Activated T-helper 17 cell treated with anti-CD3 and anti-CD28 coated beads, Interleukin-2, amount 50 U/mL, for 72 hours (primary cell): ENCODE measurements around the gene CGREF1. TPM values are rescaled to one million over a fixed set of nuclear protein-coding genes. Genes with fewer than 3 reads are reported as not detected.
"Not testable (repeated sequence)": the region's sequence is repeated elsewhere in the genome, so short reads cannot be mapped to it uniquely, and the experiment has no call there.

ENCODE experiments used
- ATAC-seq: fragments of 150-1000 bp; cut with Tn5 transposase; replicated peaks from 2 replicates; pipeline ENCODE4 v1.10.0; 2021; ENCODE audit warnings: mild to moderate bottlenecking, moderate library complexity
- H3K27ac Mint-ChIP-seq: one replicate; pipeline ENCODE4 v1.8.0; 2022; ENCODE audit warnings: mixed read lengths
- H3K27me3 Mint-ChIP-seq: one replicate; pipeline ENCODE4 v1.8.0; 2022; ENCODE audit warnings: mixed read lengths
- H3K36me3 Mint-ChIP-seq: one replicate; pipeline ENCODE4 v1.8.0; 2022; ENCODE audit warnings: low read depth, mild to moderate bottlenecking, mixed read lengths
- H3K4me1 Mint-ChIP-seq: one replicate; pipeline ENCODE4 v1.8.0; 2022; ENCODE audit warnings: mixed read lengths
- H3K4me3 Mint-ChIP-seq: one replicate; pipeline ENCODE4 v1.8.0; 2022; ENCODE audit warnings: mild to moderate bottlenecking, mixed read lengths
- H3K9me3 Mint-ChIP-seq: one replicate; pipeline ENCODE4 v1.8.0; 2022; ENCODE audit warnings: mixed read lengths
- total RNA-seq, 2 donors: library from RNA; stranded (reverse); gene quantifications; one replicate each; pipeline ENCODE4 v1.2.3, GENCODE V29; 2022

The CGREF1 gene
- total RNA-seq, 2 donors from 2014 or later: 3.7 to 4.6 TPM

DNA sequence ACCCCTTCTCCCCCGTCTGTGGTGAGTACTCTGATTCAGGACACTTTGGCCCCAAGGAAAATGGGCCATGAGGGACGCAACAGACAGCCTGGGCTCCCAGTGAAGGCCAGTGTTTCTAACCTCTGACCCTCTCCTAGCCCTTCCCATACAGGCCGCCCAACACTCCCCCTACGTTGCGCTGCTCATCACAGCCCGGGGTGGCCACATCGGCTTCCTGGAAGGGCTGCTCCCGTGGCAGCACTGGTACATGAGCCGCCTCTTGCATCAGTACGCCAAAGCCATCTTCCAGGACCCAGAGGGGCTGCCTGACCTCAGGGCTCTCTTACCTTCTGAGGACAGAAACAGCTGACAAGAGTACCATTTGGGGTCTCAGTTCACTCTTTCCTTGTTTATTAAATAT is 11.5 kb upstream of the CGREF1 start:
- Mint-ChIP-seq H3K36me3 (peaks cover 54% of the 10 kb centered on the region), H3K4me1 (peaks cover 10% of the 10 kb centered on the region), H3K4me3 (no peak overlapping the region), H3K27ac (no peak overlapping the region), H3K9me3 (no peaks in the 10 kb centered on the region), H3K27me3 (no peaks in the 10 kb centered on the region)
- no peak for ATAC-seq

DNA sequence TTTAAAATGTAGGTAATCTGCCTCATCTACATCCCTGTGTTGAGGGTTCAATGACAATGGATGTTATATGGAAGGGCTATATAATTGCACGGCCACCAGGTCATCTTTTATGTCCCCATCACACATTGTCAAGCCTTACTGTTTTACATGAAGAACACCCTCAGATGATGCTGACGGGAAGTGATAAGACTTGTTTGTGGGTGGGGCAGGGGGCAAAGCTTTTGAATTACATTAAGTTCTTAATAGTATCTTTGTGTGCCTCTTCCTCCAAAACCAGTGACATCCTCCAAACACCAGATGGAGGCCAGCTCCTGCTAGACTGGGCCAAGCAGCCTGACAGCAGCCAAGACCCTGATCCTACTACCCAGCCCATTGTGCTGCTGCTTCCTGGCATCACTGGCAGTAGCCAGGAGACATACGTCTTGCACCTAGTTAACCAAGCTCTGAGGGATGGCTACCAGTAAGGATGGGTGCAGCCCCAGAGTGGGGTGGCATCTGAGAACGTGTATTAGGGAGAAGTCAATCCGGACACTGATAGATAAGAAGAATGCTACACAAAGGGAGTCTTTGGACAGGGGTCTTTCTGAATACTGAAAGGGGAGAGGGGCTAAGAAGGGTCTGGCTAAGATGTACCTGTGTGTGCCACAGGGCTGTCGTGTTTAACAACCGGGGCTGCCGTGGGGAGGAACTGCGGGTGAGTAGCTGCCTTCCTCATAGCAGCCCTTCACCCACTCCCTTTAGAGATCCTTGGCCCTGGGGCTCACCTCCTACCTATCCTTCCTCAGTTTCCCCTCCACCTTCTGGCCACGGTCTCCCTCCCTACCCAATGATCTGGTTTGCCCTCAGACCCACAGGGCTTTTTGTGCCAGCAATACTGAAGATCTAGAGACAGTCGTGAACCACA is 10.0 kb upstream of the CGREF1 start:
- Mint-ChIP-seq H3K27ac (peak overlapping the region; percentile 50), H3K4me1 (peaks cover 10% of the 10 kb centered on the region), H3K9me3 (no peaks in the 10 kb centered on the region), H3K4me3 (no peak overlapping the region), H3K27me3 (no peaks in the 10 kb centered on the region), H3K36me3 (peaks cover 47% of the 10 kb centered on the region)
- no peak for ATAC-seq

DNA sequence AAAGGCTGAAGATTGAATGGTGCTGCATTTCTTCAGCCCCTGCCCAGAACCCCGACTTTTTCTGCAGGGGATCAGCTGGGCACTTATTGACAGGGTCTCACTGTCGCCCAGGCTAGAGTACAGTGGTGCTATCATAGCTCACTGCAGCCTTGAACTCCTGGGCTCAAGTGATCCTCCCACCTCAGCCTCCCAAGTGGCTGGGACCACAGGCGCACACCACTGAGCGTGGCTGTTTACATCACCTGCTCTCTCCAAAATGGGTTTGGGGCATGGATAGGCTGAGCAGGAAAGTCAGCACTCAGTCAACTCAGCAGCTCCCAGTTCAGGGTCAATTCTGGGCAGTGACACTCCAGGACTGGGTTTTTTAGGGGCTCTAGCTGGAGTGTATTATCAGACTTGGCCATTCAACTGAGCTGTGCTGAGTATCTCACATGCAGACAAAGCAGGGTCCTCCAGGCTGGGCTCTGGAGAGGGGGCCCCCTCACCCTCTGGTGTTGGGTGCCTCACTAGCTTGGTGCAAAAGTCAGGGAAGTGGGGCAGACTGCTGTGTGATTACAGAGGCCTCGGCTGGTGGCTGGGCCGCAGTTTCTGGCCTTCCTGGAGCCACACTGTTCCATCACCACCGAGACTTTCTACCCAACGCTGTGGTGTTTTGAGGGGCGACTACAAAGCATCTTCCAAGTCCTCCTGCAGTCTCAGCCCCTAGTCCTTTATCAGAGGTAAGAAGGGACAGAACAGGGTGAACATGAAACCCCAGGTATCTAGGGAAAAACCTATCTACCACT is 9.1 kb upstream of the CGREF1 start:
- no peaks in the 10 kb centered on the region for H3K27me3 Mint-ChIP-seq
- no peak overlapping the region for H3K4me3 Mint-ChIP-seq
- H3K36me3 Mint-ChIP-seq: peaks cover 38% of the 10 kb centered on the region
- no peak overlapping the region for H3K27ac Mint-ChIP-seq
- ATAC-seq: no peak
- H3K4me1 Mint-ChIP-seq: peaks cover 8% of the 10 kb centered on the region
- no peaks in the 10 kb centered on the region for H3K9me3 Mint-ChIP-seq

- no peaks in the 10 kb centered on the region for H3K9me3 Mint-ChIP-seq
- H3K4me3 Mint-ChIP-seq: no peak overlapping the region
- peaks cover 22% of the 10 kb centered on the region for H3K36me3 Mint-ChIP-seq
- H3K27ac Mint-ChIP-seq: no peak overlapping the region
- peaks cover 5% of the 10 kb centered on the region for H3K4me1 Mint-ChIP-seq
- H3K27me3 Mint-ChIP-seq: no peaks in the 10 kb centered on the region
- ATAC-seq: no peak
These were observed 7.4 kb upstream of the CGREF1 start for GRCh38 chr2:27126252-27126710.

GRCh38 chr2:27125104-27125503 is 6.2 kb upstream of the CGREF1 start:
- no peak overlapping the region for H3K4me3 Mint-ChIP-seq
- H3K4me1 Mint-ChIP-seq: peaks cover 5% of the 10 kb centered on the region
- H3K9me3 Mint-ChIP-seq: no peaks in the 10 kb centered on the region
- peaks cover 11% of the 10 kb centered on the region for H3K36me3 Mint-ChIP-seq
- H3K27ac Mint-ChIP-seq: no peak overlapping the region
- no peak for ATAC-seq
- peaks cover 2% of the 10 kb centered on the region for H3K27me3 Mint-ChIP-seq

DNA sequence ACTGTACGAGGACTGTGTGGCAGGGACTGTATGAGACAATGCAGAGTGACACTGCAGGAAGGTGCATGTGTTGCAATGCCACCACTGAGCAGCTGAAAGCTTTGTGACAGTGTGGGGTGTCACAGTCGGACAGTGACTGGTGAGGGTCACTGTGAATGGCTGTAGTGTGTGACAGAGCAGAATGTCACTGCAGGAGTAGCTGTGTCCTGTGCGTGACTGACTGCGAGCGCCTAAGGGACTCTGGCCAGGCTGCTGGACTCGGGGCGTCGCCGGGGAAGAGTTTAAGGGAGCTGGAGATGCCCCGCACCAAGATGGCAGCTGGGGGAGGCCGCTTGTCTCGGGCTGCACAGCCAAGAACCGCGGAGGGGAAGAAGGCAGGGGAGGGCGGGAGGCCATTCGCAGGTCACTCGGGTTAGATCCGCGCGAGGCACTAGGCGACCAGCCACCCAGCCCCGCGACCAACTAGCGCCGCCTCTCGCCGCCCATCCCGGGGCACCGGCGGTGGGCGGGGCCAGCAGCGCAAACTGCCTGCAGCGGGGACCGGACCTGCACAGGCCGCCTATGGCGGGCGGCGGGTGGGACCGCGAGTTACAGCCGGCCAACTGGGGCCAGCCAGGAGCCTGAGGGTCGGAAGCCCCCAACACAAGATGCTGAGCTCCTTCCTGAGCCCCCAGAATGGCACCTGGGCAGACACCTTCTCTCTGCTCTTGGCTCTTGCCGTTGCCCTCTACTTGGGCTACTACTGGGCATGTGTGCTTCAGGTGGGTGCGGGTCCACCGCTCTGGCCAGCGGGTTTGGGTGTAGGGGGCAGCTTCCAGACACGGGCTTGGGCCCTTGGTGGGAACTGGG is 4.6 kb upstream of the CGREF1 start, which contains the start of gene ABHD1:
TSS of gene ABHD1 (plus strand) at position 514 of the 849 bp plus-strand sequence. CDS start at position 648, 134 bp downstream.
- no peaks in the 10 kb centered on the region for H3K9me3 Mint-ChIP-seq
- ATAC-seq: peak; percentile 93
- peak within 1 kb of the TSS; percentile 87 for H3K4me3 Mint-ChIP-seq
- peaks cover 10% of the 10 kb centered on the region for H3K27me3 Mint-ChIP-seq
- H3K4me1 Mint-ChIP-seq: peaks cover 5% of the 10 kb centered on the region
- H3K27ac Mint-ChIP-seq: peak within 1 kb of the TSS; percentile 70
- H3K36me3 Mint-ChIP-seq: no peaks in the 10 kb centered on the region

GRCh38 chr2:27122791-27123190 is 3.9 kb upstream of the CGREF1 start:
- no peak for ATAC-seq
- Mint-ChIP-seq H3K36me3 (no peaks in the 10 kb centered on the region), H3K4me3 (peak overlapping the region; percentile 87), H3K4me1 (peaks cover 5% of the 10 kb centered on the region), H3K9me3 (no peaks in the 10 kb centered on the region), H3K27ac (peak overlapping the region; percentile 70), H3K27me3 (peaks cover 13% of the 10 kb centered on the region)

GRCh38 chr2:27121906-27122305 is 3.0 kb upstream of the CGREF1 start:
- H3K36me3 Mint-ChIP-seq: no peaks in the 10 kb centered on the region
- ATAC-seq: no peak
- H3K4me1 Mint-ChIP-seq: peaks cover 5% of the 10 kb centered on the region
- H3K27ac Mint-ChIP-seq: no peak overlapping the region
- no peaks in the 10 kb centered on the region for H3K9me3 Mint-ChIP-seq
- H3K4me3 Mint-ChIP-seq: no peak overlapping the region
- peaks cover 13% of the 10 kb centered on the region for H3K27me3 Mint-ChIP-seq

GRCh38 chr2:27119330-27119670 is 372 bp upstream of the CGREF1 start:
- not testable (repeated sequence) for H3K27ac Mint-ChIP-seq, H3K9me3 Mint-ChIP-seq, ATAC-seq, H3K36me3 Mint-ChIP-seq, H3K4me1 Mint-ChIP-seq
- H3K4me3 Mint-ChIP-seq: peak overlapping the region; percentile 71
- H3K27me3 Mint-ChIP-seq: peaks cover 13% of the 10 kb centered on the region

DNA sequence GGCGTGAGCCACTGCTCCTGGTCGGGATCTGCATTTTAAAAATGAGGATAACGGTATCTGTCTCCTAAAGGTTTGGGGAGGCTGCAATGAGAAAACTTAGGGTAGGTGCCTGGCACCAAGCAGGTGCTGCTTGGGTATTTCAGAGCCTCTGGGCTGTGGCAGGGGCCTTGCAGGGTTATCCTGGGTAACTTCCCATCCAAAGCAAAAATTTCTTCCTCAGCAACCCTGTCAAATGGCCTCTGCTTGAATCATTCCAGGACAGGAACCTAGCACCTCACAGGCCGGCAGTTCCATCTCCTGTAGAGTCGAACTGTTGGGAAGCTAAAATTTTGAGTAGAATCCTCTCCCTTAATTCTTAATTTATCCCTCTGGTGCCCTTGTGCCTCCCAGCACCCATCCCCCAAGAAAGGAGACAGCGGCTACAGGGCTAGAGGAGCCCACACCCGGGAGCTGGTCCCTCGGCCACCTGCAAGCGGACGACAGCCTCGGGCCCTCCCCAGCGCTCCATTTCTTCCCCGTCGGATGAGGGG is 868 bp downstream of the CGREF1 start:
- no peaks in the 10 kb centered on the region for H3K36me3 Mint-ChIP-seq
- H3K27me3 Mint-ChIP-seq: peaks cover 13% of the 10 kb centered on the region
- H3K4me3 Mint-ChIP-seq: no peak overlapping the region
- ATAC-seq: no peak
- no peaks in the 10 kb centered on the region for H3K9me3 Mint-ChIP-seq
- H3K4me1 Mint-ChIP-seq: peaks cover 2% of the 10 kb centered on the region
- no peak overlapping the region for H3K27ac Mint-ChIP-seq

GRCh38 chr2:27115519-27115918 is 3.4 kb downstream of the CGREF1 start:
- no peaks in the 10 kb centered on the region for H3K4me1 Mint-ChIP-seq
- no peaks in the 10 kb centered on the region for H3K9me3 Mint-ChIP-seq
- H3K36me3 Mint-ChIP-seq: no peaks in the 10 kb centered on the region
- no peak overlapping the region for H3K4me3 Mint-ChIP-seq
- no peak overlapping the region for H3K27ac Mint-ChIP-seq
- peaks cover 13% of the 10 kb centered on the region for H3K27me3 Mint-ChIP-seq
- ATAC-seq: no peak

DNA sequence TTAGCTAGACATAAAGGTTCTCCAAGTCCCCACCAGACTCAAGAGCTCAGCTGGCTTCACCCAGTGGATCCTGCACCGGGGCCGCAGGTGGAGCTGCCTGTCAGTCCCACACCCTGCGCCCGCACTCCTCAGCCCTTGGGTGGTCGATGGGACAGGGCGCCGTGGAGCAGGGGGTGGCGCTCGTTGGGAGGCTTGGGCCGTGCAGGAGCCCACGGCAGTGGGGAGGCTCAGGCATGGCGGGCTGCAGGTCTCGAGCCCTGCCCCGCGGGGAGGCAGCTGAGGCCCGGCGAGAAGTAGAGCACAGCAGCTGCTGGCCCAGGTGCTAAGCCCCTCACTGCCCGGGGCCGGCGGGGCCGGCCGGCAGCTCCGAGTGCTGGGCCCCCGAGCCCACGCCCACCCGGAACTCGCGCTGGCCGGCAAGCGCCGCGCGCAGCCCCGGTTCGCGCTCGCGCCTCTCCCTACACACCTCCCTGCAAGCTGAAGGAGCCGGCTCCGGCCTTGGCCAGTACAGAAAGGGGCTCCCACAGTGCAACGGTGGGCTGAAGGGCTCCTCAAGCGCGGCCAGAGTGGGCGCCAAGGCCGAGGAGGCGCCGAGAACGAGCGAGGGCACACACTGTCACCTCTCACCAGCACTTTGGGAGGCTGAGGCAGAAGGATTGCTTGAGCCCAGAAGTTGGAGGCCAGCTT is 7.4 kb downstream of the CGREF1 start:
- not testable (repeated sequence) for H3K27me3 Mint-ChIP-seq, H3K9me3 Mint-ChIP-seq, ATAC-seq, H3K27ac Mint-ChIP-seq, H3K36me3 Mint-ChIP-seq, H3K4me3 Mint-ChIP-seq, H3K4me1 Mint-ChIP-seq

DNA sequence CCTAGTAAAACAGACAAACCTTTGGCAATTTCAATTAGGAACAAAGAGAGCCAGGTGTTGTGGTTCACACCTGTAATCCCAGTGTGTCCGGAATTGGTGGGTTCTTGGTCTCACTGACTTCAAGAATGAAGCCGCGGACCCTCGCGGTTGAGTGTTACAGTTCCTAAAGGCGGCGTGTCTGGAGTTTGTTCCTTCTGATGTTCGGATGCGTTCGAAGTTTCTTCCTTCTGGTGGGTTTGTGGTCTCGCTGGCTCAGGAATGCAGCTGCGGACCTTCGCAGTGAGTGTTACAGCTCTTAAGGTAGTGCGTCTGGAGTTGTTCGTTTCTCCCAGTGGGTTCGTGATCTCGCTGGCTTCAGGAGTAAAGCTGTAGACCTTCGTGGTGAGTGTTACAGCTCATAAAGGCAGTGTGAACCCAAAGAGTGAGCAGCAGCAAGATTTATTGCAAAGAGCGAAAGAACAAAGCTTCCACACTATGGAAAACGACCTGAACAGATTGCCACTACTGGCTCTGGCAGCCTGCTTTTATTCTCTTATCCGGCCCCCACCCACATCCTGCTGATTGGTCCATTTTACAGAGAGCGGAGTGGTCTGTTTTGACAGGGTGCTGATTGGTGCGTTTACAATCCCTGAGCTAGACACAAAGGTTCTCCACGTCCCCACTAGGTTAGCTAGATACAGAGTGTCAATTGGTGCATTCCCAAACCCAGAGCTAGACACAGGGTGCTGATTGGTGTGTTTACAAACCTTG is 8.2 kb downstream of the CGREF1 start:
- not testable (repeated sequence) for ATAC-seq, H3K4me1 Mint-ChIP-seq, H3K4me3 Mint-ChIP-seq, H3K9me3 Mint-ChIP-seq, H3K36me3 Mint-ChIP-seq, H3K27ac Mint-ChIP-seq, H3K27me3 Mint-ChIP-seq
